Retinal pigment epithelial cell (primary cell): ENCODE measurements around the gene SLC2A11.

Experiments used
- DNase-seq: peaks from one replicate; pipeline ENCODE4 v3.0.0-alpha.2; 2010; ENCODE audit warnings: low read depth
- H3K4me3 ChIP-seq: 2 replicates; pipeline ENCODE4 v1.5.1; 2011; ENCODE audit warnings: mild to moderate bottlenecking, low read length, control low read depth, moderate library complexity
- CTCF ChIP-seq: conservative IDR thresholded peaks from 2 replicates; pipeline ENCODE4 v1.5.1; 2011; ENCODE audit warnings: low read depth, low read length, control low read depth, inconsistent platforms

Gene SLC2A11

GRCh38 chr22:23827351-23827995 lies 30.2 kb upstream of the SLC2A11 start:
- no peak for DNase-seq
- H3K4me3 ChIP-seq: no peak overlapping the region
- TF ChIP-seq CTCF: no peak

- no peak for TF ChIP-seq CTCF
- no peak overlapping the region for H3K4me3 ChIP-seq
- DNase-seq: no peak
Measured at GRCh38 chr22:23828800-23829680, 28.6 kb upstream of the SLC2A11 start.

GRCh38 chr22:23829845-23830372 lies 27.8 kb upstream of the SLC2A11 start:
- no peak for DNase-seq
- TF ChIP-seq CTCF: no peak
- no peak overlapping the region for H3K4me3 ChIP-seq

GRCh38 chr22:23831261-23831660 lies 26.4 kb upstream of the SLC2A11 start:
- DNase-seq: no peak
- no peak overlapping the region for H3K4me3 ChIP-seq
- no peak for TF ChIP-seq CTCF

- no peak for DNase-seq
- no peak for TF ChIP-seq CTCF
- no peak overlapping the region for H3K4me3 ChIP-seq
Measured at GRCh38 chr22:23831781-23832180, 25.9 kb upstream of the SLC2A11 start.

GRCh38 chr22:23832226-23833016 lies 25.3 kb upstream of the SLC2A11 start:
- H3K4me3 ChIP-seq: no peak overlapping the region
- no peak for DNase-seq
- TF ChIP-seq CTCF: no peak
